Uterus (tissue), 4 donors: ENCODE data around the gene SLAMF9. TPM values are rescaled to one million over a fixed set of nuclear protein-coding genes. Genes with fewer than 3 reads are reported as not detected.

Experiments used
- DNase-seq, 2 donors: peaks; one replicate each; pipeline ENCODE4 v3.0.0-alpha.2; 2019 to 2020
- H3K27ac ChIP-seq, 2 donors: fragments of 200-600 bp; sonication (generic); 1 replicate in 1 of 2; 2 replicates in 1 of 2; pipeline ENCODE4 v1.5.1; 2016 to 2018
- H3K27me3 ChIP-seq, 2 donors: fragments of 200-600 bp; sonication (generic); one replicate each; pipeline ENCODE4 v1.5.1; 2018 to 2019; ENCODE audit warnings: control low read depth in 1 of 2
- H3K36me3 ChIP-seq, 2 donors: fragments of 200-600 bp; sonication (generic); one replicate each; pipeline ENCODE4 v1.5.1; 2019; ENCODE audit warnings: control low read depth in 1 of 2
- H3K4me1 ChIP-seq, 2 donors: fragments of 200-600 bp; sonication (generic); one replicate each; pipeline ENCODE4 v1.5.1; 2018 to 2019; ENCODE audit warnings: control low read depth in 1 of 2
- H3K4me3 ChIP-seq, 2 donors: fragments of 200-600 bp; sonication (generic); 1 replicate in 1 of 2; 2 replicates in 1 of 2; pipeline ENCODE4 v1.5.1; 2018 to 2019; ENCODE audit warnings: mild to moderate bottlenecking in 1 of 2
- H3K9me3 ChIP-seq, 2 donors: fragments of 200-600 bp; sonication (generic); one replicate each; pipeline ENCODE4 v1.5.1; 2019; ENCODE audit warnings: control low read depth in 1 of 2
- POLR2A ChIP-seq, 2 donors: fragments of 450-650 bp; IDR thresholded peaks; one replicate each; pipeline ENCODE4 v1.6.1; 2016; ENCODE audit warnings: antibody characterized with exemption in 2 of 2, mild to moderate bottlenecking in 1 of 2, moderate library complexity in 1 of 2
- intact Hi-C: fragments of 100-400 bp; cut with DNase I; formaldehyde crosslinking; loops from one replicate; pipeline ENCODE4 v1.15.1; 2023; ENCODE audit warnings: low total_unique reads
- total RNA-seq, 4 donors: library from RNA; depleted of rRNA in 3 of 4; stranded (reverse); fragments of >200 nt in 3 of 4; gene quantifications; one replicate each; pipeline versions ENCODE4 v1.1.0 to v1.2.4, GENCODE V29; 2014 to 2023
- TF ChIP-seq, protein P1 (sequence below), 4 experiments: fragments of 200-600 bp in 2 of 4; fragments of 450-650 bp in 2 of 4; sonication (generic) in 2 of 4; IDR thresholded peaks; one replicate each; pipeline ENCODE4 v1.5.1; 2016 to 2019; ENCODE audit warnings: antibody characterized with exemption in 4 of 4, mild to moderate bottlenecking in 2 of 4, moderate library complexity in 1 of 4
- donor health status: DM: yes; HTN: yes; CAD: no.

The SLAMF9 gene
- total RNA-seq, 4 donors from 2014 or later, result not detected

DNA sequence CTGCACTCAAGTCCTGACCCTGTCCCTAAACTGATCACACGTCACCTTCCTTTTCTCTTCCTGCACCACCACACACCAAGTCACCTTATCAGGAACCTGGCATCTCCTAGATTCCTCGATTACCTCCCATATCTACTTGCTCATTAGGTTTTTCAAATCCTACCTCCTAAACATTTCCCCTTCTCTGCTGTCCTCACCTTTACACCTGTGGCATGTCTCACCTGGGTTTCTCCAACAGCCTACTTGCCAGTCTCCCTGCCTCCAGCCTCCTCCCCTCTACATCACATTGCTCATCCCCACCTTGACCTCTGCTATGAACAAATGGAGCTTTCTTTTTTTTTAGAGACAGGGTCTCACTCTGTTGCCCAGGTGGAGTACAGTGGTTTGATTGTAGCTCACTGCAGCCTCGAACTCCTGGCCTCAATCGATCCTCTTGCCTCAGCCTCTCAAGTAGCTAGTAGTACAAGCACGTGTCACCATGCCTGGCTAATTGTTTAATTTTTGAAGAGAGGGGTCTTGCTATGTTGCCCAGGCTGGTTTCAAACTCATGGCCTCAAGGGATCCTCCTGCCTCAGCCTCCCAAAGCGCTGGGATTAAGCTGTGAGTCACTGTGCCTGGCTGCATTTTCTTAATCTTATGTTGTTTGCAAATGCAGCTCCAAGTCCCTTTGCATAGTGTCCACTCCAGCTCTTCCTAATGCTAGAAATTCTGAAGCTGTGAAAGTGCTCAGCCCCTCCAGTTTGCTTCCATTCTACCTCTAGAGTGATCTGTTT, 14.9 kb downstream of the SLAMF9 start:
- Histone ChIP-seq H3K4me3 (no peak overlapping the region), H3K27ac (no peak overlapping the region), H3K9me3 (no peaks in the 10 kb centered on the region), H3K27me3 (no peaks in the 10 kb centered on the region), H3K4me1 (peaks cover 0 to under 1% of the 10 kb centered on the region in 2 donors), H3K36me3 (no peaks in the 10 kb centered on the region)
- no peak for DNase-seq
- intact Hi-C loops, result no loop called here
- TF ChIP-seq, protein P1, sequence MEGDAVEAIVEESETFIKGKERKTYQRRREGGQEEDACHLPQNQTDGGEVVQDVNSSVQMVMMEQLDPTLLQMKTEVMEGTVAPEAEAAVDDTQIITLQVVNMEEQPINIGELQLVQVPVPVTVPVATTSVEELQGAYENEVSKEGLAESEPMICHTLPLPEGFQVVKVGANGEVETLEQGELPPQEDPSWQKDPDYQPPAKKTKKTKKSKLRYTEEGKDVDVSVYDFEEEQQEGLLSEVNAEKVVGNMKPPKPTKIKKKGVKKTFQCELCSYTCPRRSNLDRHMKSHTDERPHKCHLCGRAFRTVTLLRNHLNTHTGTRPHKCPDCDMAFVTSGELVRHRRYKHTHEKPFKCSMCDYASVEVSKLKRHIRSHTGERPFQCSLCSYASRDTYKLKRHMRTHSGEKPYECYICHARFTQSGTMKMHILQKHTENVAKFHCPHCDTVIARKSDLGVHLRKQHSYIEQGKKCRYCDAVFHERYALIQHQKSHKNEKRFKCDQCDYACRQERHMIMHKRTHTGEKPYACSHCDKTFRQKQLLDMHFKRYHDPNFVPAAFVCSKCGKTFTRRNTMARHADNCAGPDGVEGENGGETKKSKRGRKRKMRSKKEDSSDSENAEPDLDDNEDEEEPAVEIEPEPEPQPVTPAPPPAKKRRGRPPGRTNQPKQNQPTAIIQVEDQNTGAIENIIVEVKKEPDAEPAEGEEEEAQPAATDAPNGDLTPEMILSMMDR (IDR thresholded peaks at IDR 0.05), result no peak
- TF ChIP-seq POLR2A (IDR thresholded peaks at IDR 0.05), result no peak

- no peaks in the 10 kb centered on the region for H3K27me3 ChIP-seq
- no peaks in the 10 kb centered on the region for H3K36me3 ChIP-seq
- no peak overlapping the region for H3K4me3 ChIP-seq
- no peaks in the 10 kb centered on the region for H3K4me1 ChIP-seq
- intact Hi-C loops, result no loop called here
- H3K9me3 ChIP-seq, result no peaks in the 10 kb centered on the region
- TF ChIP-seq, protein P1 (IDR thresholded peaks at IDR 0.05), result no peak
- no peak for TF ChIP-seq POLR2A (IDR thresholded peaks at IDR 0.05)
- no peak overlapping the region for H3K27ac ChIP-seq
- no peak for DNase-seq
Observed at GRCh38 chr1:159938211-159938852, 15.7 kb downstream of the SLAMF9 start.

DNA sequence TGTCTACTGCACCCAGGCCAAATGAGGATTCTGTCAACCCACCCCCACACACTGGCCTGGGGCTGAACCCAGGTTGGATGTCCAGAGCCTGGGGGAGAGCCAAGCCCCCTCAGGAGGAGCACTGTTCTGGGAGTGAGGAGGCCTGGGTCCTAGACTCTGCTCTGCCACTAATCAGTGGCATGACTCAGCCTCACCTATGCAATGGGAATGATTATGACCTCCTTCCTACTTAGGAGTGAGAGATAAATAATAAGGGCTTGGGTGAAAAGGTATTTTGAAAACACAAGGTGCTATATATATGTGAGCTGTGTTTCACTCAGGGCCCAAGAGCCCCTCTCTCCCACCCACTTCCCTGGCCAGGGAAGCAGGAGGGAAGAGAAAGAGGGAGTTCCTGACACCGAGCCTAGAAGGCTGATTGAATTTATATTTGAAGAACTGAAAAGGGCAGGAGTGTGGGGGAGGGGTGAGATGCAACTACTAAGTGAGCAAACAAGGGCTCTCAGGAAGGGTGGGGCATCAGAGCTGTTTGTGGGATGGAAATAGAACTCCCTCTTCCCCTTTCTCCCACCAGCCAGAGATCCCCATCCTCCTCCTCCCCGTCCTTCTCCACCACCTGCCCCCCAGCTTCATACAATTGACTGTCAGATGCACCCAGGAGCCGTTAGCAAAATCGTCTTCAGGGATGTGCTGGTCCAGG, 16.8 kb downstream of the SLAMF9 start:
- intact Hi-C loops, result no loop called here
- no peak for DNase-seq

GRCh38 chr1:159936273-159936904, 17.6 kb downstream of the SLAMF9 start:
- H3K9me3 ChIP-seq, result no peaks in the 10 kb centered on the region
- peak; percentile 65 to 77 for DNase-seq
- no peaks in the 10 kb centered on the region for H3K4me1 ChIP-seq
- H3K36me3 ChIP-seq, result no peaks in the 10 kb centered on the region
- no peaks in the 10 kb centered on the region for H3K27me3 ChIP-seq
- intact Hi-C loops, result no loop called here
- no peak overlapping the region for H3K4me3 ChIP-seq
- no peak overlapping the region for H3K27ac ChIP-seq
- TF ChIP-seq, protein P1 (IDR thresholded peaks at IDR 0.05), result peak; percentile 88 to 99 (median 92)
- TF ChIP-seq POLR2A (IDR thresholded peaks at IDR 0.05), result peak in 1 of 2 donors; percentile 10

More for the DNA sequence above, 16.8 kb downstream of the SLAMF9 start:
- no peak for TF ChIP-seq POLR2A (IDR thresholded peaks at IDR 0.05)
- TF ChIP-seq, protein P1 (IDR thresholded peaks at IDR 0.05), result no peak
- Histone ChIP-seq H3K27ac (no peak overlapping the region), H3K4me3 (no peak overlapping the region), H3K27me3 (no peaks in the 10 kb centered on the region), H3K36me3 (no peaks in the 10 kb centered on the region), H3K4me1 (no peaks in the 10 kb centered on the region), H3K9me3 (no peaks in the 10 kb centered on the region)
